CD4-positive, CD25-positive, alpha-beta regulatory T cell (primary cell): ENCODE data around the gene METAP1D. TPM values are rescaled to one million over a fixed set of nuclear protein-coding genes. Genes with fewer than 3 reads are reported as not detected.

Experiments used
- polyA plus RNA-seq, 4 donors: library from polyadenylated mRNA; unstranded; fragments of 300-500 nt; fragmentation: Illumina TruSeq; gene quantifications; one replicate each; pipeline ENCODE4 v1.2.3, GENCODE V29; 2021
- total RNA-seq: library from RNA; stranded (reverse); gene quantifications from one replicate; pipeline ENCODE4 v1.2.3, GENCODE V29; 2022

METAP1D gene
- total and polyA plus RNA-seq, 5 donors from 2014 or later, result 0.54 to 3.7 (median 2.3) TPM

Other genes with a start within 250 kb of the METAP1D start
- 19.9 TPM for gene SLC25A12, start 105.7 kb upstream of the METAP1D start, total RNA-seq
- 10 to 100 TPM; 11.3 to 14.0 (median 12.4) TPM for gene SLC25A12, start 105.7 kb upstream of the METAP1D start, polyA plus RNA-seq
- gene HAT1, start 77.5 kb upstream of the METAP1D start, total RNA-seq, result 28.7 TPM
- 10 to 100 TPM; 73.2 to 83.0 (median 80.4) TPM for gene HAT1, start 77.5 kb upstream of the METAP1D start, polyA plus RNA-seq
- not detected for gene DLX1, start 85.6 kb downstream of the METAP1D start, total RNA-seq
- gene DLX1, start 85.6 kb downstream of the METAP1D start, polyA plus RNA-seq, result not detected
- 0.47 TPM for gene DLX2, start 102.9 kb downstream of the METAP1D start, total RNA-seq
- not detected for gene DLX2, start 102.9 kb downstream of the METAP1D start, polyA plus RNA-seq